HG03457 (cell line): ENCODE measurements around the gene TMEM269.

Experiments
- ATAC-seq: cut with Tn5 transposase; IDR thresholded peaks from one replicate; pipeline ENCODE4 v1.9.1; 2021; ENCODE audit warnings: moderate number of reproducible peaks; ENCODE audit not compliant: unreplicated experiment

Gene TMEM269, protein sequence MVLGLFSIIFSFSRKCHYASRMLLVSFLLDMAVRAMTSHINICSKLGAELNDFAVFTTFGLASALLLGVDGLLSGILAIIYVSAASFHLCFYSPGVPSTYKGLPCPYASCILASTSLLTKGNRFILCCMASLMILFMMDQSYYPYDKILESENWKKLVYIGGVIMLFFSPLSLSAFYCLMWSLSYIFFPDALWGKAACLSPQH

DNA sequence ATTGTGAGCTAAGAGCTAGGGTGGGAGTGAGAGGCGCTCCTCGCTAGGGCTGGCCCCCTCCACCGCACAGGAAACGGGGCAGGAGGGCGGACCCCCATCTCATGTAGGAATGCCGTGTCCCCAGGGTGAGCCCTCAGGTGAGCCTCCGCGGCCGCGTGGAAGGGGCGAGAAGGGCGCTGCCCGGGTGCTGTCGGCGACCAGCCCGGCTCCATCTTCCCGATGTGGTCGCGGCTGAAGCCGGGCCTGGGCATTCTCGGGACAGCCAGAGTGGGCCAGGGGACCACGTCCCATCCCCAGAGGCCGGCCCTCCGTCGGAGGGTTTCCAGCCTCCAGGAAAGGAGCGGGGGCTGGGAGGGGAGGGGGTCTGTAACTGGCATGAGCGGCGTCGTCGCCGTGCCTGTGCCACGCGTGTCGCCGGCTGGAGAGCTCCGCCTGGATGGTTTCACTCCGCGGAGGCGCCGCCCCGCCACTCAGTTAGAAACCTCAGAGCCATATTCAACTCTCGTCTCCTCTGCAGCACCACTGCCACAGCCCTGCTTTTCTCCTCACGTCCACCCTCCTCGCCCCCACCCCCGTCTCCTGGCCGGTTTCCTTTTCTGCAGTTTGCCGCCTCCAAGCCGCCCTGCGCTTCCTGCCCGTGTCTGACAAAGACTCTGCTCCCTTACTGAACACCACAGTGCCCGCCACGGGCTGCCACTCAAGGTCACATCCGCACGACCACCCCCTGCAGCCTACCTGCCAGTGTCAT lies at the start of gene TMEM269:
Gene TMEM269 (plus strand): TSS at position 46 of the 748 bp plus-strand sequence. CDS start 4,903 bp downstream, outside the sequence.
- ATAC-seq = no peak

DNA sequence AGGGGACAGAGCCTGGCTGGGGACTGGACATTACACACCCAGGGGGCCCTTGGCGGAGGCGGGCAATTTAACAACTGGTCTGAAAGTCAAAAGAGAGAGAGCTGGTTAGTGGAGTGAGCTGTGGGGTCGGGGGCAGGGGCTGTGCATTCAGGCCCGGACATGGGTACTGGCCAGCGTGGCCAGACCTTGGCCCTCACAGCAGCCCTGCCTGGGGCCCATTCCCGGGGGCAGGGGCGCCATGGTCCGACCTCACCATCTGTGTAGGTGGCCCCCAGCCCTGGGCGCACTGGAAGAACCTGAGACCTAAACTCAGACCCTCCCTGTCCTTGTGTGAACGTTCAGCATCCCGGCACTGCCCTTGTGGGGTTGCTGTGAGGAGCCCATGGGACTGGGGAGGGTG lies 49.7 kb upstream of the TMEM269 start:
- no peak for ATAC-seq

DNA sequence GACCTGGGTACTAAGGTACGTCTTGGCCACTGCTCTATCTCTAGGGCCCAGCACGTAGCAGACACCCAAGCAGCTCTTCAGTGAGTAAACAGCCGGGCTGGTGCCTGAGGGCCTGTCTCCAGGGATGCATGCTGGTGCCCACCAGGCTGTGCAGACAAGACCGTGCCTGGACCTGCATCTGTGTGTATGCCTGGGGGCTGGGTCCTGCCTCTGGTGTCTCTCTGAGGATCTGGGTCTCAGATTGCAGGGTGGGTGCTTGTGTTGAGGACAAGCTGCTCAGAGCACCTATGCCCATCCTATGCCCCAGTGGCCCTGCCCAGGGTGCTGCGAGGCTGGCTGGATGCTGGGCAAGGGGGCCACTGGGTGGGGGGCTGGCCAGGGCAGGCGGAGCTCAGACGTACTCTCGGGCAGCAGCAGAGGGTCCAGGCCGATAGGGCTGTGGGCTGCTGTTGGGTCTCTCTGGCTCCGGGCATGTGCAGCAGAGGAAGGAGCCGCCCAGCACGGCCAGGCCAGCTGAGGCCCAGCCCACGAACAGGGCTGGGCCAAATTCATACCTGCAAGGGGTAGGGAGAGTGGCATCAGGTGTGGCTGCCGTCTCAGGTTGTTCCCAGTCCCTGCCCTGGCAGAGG lies 49.2 kb upstream of the TMEM269 start:
- no peak for ATAC-seq

DNA sequence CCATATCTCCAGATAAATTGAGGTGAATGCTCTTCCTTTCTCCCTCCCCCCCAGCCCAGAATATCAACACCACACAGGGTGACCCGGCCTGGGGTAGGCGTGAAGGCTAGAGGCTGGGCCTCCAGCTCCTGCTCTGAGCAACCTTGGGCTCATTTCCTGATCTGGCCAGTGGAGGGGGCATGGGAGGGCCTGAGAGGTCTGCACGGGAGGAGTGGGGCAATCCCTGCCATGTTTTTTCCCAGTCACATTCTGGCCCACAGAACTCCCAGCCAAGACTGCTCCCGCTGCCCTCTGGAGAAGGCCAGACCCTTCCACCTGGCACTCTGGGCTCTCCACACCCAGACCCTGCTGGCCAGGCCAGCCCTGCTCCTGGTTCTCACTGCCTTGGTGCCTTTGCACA lies 48.6 kb upstream of the TMEM269 start:
- no peak for ATAC-seq

DNA sequence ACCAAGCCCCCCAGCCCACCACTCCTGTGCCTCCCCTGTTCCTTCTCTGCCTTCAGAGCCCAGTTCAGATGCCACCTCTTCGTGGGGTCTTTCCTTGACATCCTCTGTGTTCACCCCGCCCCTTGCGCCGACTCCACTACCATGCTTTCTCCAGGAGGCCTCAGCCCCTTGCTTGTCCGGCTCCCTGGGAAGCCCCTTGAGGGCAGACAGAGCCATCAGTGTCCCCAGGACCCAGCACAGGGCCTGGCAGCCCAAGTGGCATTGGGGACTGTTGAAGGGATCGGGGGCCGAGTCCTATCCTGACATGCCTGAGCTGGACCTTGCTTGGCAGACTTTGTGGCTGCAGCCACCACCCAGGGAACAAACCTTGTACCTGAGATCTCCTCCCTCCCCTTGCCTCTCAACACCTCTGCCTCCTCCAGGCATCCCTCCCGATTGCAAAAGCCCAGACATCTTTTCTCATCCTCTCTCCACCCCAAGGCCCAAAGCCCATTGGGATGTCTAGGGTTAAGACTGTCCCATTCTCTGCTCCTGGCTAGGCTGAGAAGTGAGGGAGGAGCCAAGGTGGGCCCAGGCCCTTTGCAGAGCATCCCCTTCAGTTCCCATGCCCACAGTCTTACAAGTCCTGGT lies 48.1 kb upstream of the TMEM269 start:
- ATAC-seq = no peak

DNA sequence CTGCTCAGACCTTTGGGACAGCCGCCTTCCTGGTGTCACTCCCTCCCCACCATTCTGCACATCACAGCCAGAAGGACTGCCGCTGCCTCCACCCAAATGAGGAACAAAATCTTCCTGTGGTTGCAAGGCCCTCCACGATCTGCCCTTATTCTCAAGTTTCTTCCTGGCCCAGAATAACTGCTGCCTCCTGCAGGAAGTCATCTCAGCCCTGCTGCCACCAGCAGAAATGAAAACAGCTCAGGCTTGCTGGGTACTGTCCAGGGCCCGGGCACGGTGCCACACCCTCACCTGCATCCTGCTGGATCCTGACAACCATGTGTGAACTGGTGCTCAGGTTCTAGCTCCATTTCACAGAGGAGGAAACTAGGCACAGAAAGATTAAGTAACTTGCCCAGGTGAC lies 47.5 kb upstream of the TMEM269 start:
- no peak for ATAC-seq

DNA sequence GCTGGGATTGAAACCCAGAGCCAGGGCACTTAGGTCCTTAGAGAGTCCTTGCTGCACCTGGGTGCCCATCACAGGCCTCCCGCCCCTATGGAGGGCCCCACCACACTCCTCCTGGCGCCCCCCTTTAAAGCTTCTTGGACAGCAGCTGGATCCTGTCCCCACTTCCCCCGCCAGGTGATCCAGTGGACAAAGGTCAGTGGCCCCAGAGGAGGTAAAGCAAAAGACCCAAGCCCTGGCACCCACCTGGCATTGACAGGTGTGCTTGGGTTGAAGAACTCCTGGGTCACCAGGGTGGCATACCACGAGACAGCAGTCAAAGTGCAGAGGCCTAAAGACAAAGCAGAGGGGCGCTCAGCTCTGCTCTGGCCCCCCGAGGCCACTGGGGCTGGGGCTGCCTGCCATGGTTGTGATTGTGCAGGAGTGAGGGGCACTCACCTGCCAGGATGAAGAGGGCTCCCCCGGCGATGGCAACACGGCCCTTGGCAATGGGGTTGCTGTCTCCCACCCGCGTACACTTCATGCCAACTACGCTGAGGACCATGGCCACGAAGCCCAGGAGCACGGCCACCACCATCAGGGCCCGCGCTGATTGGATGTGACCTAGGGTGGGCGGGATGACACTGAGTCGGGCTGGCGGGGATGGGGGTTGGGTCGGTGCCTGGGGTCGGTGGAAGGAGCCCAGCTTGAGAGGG lies 46.7 kb upstream of the TMEM269 start:
- no peak for ATAC-seq

DNA sequence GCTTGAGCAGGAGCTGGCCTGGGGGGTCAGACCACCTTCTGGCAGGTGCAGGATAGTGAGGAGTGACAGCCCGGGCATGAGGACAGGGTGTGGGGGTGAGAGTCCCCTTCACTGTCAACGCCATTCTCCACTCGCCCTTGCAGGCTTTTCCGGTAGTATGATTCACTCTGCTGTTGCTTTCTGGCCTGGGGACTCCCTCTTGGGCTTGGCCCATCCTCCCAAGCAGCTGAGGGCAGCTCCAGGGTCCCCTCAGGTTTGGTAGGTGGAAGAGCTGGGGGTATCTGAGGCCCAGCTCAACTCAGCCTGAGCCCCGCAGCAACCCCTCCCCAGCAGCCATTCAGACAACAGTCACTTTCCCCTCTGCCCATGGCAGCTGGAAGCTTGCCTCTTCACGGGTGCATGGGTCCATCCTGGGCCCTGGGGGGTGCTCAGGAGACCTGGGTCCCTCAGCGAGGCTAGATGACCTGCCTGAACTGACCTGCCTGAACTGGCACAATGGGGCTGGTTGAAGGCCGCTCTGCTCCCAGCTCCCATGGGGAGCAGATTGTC lies 46.0 kb upstream of the TMEM269 start:
- ATAC-seq = no peak

DNA sequence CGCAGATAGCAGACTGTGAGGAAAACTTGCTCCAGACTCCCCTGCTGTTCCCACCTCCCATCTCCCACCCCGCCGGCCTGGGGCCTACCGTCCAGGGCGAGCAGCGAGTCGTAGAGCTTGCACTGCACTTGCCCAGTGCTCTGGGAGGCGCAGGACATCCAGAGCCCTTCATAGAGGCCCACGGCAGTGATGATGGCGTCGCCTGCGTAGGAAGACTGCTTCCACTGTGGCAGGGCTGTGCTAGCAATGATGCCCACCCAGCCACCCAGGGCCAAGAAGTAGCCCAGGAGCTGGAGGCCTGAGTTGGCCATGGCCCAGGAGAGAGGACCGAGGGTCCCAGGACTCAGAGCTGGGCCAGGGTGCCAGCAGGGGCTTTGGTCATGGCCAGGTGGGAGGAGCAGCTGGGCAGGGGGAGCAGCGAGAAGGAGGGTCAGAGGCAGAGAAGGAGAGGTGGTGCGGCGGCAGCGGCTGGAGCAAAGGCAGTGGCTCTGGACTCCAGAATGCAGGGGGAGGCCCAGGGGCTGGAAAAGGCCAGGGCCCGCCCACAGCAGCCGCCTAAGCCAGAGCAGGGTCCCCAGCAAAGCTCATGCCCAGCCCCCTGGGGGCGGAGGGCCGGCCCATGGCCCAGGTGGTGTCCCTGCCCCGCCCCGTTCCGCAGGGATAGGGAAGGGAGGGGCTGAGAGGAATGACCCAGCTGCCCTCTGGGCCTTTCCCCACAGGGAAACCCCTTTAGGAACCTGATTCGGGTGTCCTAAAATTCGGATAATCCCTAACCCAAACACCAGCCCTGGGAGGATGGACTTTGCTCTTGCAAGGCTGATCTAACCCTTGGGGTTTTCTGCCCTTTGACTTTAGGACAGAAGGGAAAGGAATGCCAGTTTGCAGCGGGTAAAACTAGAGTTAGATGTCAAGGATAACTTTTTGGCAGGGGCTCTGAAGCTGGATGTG lies 44.8 kb upstream of the TMEM269 start, which contains the start of gene CLDN19:
Gene CLDN19 (minus strand): TSS at position 484 of the 948 bp plus-strand sequence. CDS start 173 bp downstream, at position 311.
- ATAC-seq = no peak

DNA sequence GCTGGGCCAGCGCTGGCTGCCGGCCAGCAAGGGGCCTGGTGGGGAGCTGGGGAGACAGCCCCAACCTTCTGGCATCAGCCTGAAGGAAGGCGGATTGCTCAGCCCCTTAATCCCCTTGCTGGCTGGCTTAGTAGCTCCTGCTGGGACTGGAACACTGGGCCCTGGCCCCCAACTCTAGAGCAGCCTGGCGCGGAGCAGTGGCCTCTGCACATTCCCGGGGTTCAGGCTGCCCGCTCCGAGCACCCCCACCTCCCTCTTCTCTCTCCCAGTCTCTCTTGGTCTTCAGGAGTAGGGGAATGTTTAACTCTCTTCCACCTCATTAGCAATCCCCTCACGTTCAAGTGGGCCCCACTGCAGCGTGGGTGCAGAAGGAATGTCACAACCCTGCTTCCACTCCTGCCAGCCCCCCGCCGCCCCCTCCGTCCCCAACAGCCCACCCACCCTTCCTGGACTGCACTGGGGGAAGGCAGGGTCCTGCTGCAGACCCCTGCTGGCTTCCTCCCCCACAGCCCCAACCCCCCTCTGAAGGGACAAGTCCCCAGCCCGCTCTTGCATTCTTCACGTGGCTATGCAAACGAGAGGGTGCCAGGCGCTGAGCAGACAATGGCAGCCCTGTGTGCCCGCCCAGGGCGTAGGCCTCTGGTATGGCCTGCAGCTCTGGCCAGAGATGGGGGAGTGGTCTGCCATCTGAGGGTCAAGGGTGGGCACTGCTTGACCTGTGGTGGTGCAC lies 43.8 kb upstream of the TMEM269 start:
- ATAC-seq = no peak

DNA sequence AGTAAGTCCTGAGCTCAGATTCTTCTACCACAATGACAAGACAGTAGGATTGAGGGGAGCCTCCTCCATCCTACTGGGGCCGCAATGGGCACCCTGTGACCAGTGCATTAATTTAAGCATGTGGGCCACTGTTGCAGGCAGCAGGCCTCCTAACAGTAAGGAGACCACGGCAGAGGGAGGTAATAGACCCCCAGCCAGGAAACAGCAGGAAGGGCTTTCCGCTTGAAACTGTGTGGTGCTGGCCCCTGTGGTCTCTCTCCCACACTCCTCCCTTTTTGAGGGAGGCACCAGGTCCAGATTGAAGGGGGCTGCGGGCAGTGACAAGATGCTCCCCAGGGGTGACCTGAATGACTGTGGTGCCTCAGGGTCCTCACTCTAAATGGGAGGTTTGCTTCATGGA lies 43.1 kb upstream of the TMEM269 start:
- ATAC-seq = no peak

DNA sequence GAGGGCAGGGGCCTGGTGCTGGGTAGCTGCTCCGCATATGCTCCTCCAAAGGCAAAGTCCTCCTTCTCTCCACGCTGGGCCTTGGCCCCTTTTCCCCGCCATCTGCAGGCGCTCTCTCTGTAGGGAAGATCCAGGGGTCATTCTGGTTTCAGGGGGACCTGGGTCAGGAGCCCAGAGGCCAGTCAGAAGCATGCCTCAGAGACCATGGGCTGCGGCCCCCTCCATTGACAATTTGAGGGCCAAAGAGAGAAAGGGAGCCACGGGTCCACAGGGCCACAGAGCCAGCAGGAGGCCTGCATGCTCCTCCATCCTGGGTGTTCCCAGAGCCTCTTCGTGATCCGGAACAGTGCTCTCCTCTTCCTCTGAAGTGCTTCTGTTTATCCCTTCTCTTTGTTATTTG lies 42.6 kb upstream of the TMEM269 start:
- no peak for ATAC-seq

DNA sequence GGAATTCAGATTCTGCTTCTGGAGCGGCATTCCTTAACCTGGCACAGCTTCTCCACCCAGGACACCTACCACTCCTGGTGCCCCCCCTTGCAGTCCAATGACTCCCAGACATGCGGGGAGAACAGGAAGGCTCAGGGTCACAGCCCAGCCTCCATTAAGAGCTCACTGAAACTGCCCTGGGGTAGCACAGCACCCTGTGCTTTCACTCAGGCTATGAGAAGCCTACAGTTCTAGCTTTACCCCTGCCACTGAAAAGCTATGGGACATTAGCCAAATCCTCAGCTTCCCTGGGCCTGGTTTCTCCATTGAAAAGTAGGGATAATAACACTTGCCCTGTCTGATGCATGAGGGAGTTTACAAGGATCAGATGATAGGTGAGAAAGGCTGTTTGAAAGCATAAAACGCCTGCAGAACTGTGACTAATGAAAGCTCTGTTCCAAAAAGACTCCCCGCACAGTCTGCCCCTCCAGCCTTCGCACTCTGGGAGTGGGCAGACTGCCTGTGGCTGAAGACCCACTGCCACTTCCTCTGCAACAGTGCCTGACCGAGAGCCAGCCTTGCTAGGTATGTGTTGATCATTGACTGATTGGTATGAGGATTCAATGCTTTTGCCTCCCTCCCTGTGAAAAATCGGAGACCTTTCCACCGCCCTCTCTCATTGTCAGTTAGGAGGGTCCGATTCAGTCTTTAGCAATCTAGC lies 42.0 kb upstream of the TMEM269 start:
- no peak for ATAC-seq

DNA sequence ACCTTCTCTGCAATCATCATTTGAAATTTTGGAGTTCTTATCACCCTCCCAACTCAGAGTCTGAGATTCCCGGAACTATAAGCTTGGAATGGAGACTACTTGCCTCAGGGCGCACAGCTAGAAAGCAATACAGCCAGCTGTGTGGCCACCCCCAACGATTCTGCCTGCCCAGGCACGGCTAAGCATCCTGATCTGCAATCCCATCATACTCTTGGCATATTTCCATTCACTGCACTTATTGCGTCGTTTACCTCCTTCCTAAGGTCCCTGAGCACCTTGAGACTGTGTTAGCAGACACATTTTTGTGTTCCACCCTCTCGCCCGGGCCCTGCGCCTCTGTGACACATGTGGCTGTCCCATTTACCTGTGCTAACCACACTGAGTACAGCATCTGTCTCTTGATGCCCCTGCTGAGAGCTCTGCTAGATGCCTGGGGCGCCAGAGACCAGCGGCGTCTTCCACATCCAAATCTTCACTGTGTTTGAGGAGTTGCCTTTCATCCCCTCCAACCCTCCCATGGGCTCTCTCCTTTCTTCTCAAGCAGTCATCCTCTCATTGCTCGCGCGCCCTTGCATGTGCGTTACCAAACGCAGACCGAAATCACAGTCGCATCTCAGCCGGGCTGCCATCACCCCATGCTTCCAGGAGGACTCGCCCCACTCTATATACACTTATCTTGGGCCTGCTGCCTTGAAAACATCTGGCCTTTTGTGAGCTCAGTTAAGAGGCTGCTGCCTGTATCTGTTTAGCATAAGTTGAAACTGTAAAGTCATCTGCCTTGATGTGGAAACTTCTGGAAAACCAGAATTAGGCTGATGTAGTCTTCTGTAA lies 41.3 kb upstream of the TMEM269 start:
- ATAC-seq = no peak

DNA sequence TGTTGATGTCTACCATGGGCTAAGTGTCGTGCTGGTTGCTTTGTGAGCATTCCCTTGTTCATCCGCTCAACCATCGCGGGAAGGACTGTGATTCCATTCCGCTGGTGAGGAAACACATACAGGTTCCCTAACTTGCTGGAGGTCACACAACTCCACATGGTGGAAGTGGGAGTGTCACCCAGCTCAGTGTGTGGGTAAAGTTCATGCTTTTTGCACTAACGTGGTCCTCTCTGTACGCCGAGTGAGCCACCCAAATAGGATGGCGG lies 40.7 kb upstream of the TMEM269 start:
- ATAC-seq = no peak

DNA sequence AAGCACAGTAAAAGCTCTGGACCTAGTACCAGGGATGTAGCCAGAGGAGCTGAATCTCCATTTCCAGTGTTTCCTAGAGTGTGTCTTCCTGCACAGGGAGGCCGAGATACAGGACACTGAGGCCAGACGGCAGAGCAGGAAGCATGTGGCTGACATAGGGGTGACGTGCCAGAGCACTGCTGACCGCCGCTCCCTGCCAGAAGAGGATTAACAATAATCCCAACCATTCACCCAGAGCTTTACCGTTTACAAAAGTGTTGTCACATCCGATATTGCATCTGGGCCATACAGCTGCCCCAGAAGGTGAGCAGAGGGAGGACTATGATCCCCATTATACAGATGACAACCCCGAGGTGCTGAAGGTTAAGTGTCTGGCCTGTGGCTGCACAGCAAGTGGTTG lies 38.9 kb upstream of the TMEM269 start:
- no peak for ATAC-seq

DNA sequence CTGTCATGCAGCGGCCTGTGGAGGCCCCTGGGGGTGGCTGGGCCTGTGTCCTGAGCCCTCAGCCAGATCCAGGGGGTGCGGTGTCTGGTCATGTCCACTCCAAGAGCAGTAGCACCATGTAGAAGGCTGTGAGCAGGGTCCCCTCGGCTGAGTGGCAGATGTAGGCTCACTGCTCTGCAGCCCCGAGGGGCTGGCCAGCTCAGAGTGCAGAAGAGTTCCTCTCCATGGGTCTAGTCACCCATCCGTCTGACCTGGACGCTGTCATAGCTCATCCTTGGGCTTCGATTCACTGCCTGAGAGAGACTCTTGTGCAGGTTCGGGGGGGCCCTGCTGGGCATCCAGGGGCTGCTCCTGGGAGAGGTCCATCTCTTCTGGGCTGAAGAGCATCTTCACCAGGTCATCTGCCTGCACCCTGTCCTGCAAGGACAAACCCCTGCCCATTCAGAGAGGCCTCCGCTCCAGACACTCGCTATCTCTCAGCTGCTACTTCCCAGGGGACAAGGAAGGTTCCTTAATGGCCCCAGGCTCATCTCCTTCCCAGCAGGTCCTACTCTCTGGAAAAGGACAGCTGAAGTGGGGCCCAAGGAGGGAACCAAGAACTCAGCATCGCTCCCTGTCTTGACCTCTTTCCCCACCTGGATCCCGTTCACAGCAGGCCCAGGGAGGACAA lies 38.2 kb upstream of the TMEM269 start:
- no peak for ATAC-seq
